ENCODE data around the gene FST. TPM values are rescaled to one million over a fixed set of nuclear protein-coding genes. Genes with fewer than 3 reads are reported as not detected.

FST gene
- total RNA-seq, 2 experiments from 2014 or later = 0.16 to 0.43 TPM

GRCh38 chr5:53438079-53438478 is 42.4 kb upstream of the FST start:
- no peak overlapping the region for H3K4me3 Mint-ChIP-seq
- peaks cover 2% of the 10 kb centered on the region for H3K27me3 Mint-ChIP-seq
- CTCF ChIA-PET = no interaction called here
- no peaks in the 10 kb centered on the region for H3K4me1 Mint-ChIP-seq (ENCODE audit: low read depth)
- H3K27ac Mint-ChIP-seq = no peak overlapping the region
- POLR2A ChIA-PET = no interaction called here
- intact Hi-C loops (cut with micrococcal nuclease) = no loop called here
- no peak for TF ChIP-seq CTCF (IDR thresholded peaks at IDR 0.05)
- no peaks in the 10 kb centered on the region for H3K36me3 Mint-ChIP-seq (ENCODE audit: low read depth)
- ATAC-seq (no peak), DNase-seq (no peak)
- no peaks in the 10 kb centered on the region for H3K9me3 Mint-ChIP-seq

- Mint-ChIP-seq H3K27me3 (peaks cover 2% of the 10 kb centered on the region), H3K36me3 (ENCODE audit: low read depth) (no peaks in the 10 kb centered on the region), H3K9me3 (no peaks in the 10 kb centered on the region), H3K4me1 (ENCODE audit: low read depth) (no peaks in the 10 kb centered on the region), H3K27ac (no peak overlapping the region), H3K4me3 (no peak overlapping the region)
- TF ChIP-seq CTCF (IDR thresholded peaks at IDR 0.05) = no peak
- DNase-seq = no peak
- intact Hi-C loops (cut with micrococcal nuclease) = no loop called here
- CTCF ChIA-PET = no interaction called here
- POLR2A ChIA-PET = no interaction called here
- no peak for ATAC-seq
These were observed 41.6 kb upstream of the FST start for GRCh38 chr5:53438486-53439472.

- no peaks in the 10 kb centered on the region for H3K9me3 Mint-ChIP-seq
- intact Hi-C loops (cut with micrococcal nuclease) = no loop called here
- ChIA-PET CTCF (no interaction called here), POLR2A (no interaction called here)
- ATAC-seq (no peak), DNase-seq (no peak)
- no peak overlapping the region for H3K27ac Mint-ChIP-seq
- H3K27me3 Mint-ChIP-seq = peaks cover 8% of the 10 kb centered on the region
- TF ChIP-seq CTCF (IDR thresholded peaks at IDR 0.05) = no peak
- H3K4me3 Mint-ChIP-seq = no peak overlapping the region
- H3K4me1 Mint-ChIP-seq (ENCODE audit: low read depth) = no peaks in the 10 kb centered on the region
- H3K36me3 Mint-ChIP-seq (ENCODE audit: low read depth) = no peaks in the 10 kb centered on the region
These were observed 37.5 kb upstream of the FST start for GRCh38 chr5:53442961-53443360.

- no peak for ATAC-seq
- POLR2A ChIA-PET = interaction anchor here (1.0 kb wide), 1 partner anchor 11 kb away, joined by 3 read pairs; no protein-coding TSS in a partner anchor
- DNase-seq = no peak
- intact Hi-C loops (cut with micrococcal nuclease) = no loop called here
- no peak for TF ChIP-seq CTCF (IDR thresholded peaks at IDR 0.05)
- Mint-ChIP-seq H3K4me3 (no peak overlapping the region), H3K27ac (no peak overlapping the region), H3K9me3 (no peaks in the 10 kb centered on the region), H3K36me3 (ENCODE audit: low read depth) (no peaks in the 10 kb centered on the region), H3K27me3 (peaks cover 13% of the 10 kb centered on the region), H3K4me1 (ENCODE audit: low read depth) (no peaks in the 10 kb centered on the region)
- CTCF ChIA-PET = no interaction called here
These were observed 34.9 kb upstream of the FST start for GRCh38 chr5:53445569-53445968.

- Mint-ChIP-seq H3K4me1 (ENCODE audit: low read depth) (no peaks in the 10 kb centered on the region), H3K27me3 (peaks cover 13% of the 10 kb centered on the region), H3K4me3 (no peak overlapping the region), H3K27ac (no peak overlapping the region), H3K36me3 (ENCODE audit: low read depth) (no peaks in the 10 kb centered on the region), H3K9me3 (no peaks in the 10 kb centered on the region)
- ChIA-PET POLR2A (no interaction called here), CTCF (no interaction called here)
- no peak for DNase-seq
- TF ChIP-seq CTCF (IDR thresholded peaks at IDR 0.05) = no peak
- intact Hi-C loops (cut with micrococcal nuclease) = no loop called here
- ATAC-seq = no peak
These were observed 33.5 kb upstream of the FST start for GRCh38 chr5:53446908-53447307.
